HepG2 (cell line): Measurements from ENCODE around the gene PTPRE. TPM values are rescaled to one million over a fixed set of nuclear protein-coding genes. Genes with fewer than 3 reads are reported as not detected.
A peak's percentile ranks its signal among the peaks of the same experiment; 100 is the strongest.

Experiments used
- ATAC-seq: fragments of 200-7000 bp; cut with Tn5 transposase; 3 replicates; pipeline ENCODE4 v1.9.1; 2020; ENCODE audit warnings: mild to moderate bottlenecking, moderate library complexity
- BruUV-seq: library from RNA; stranded (reverse); fragments of 400-500 nt; replicated peaks from 2 replicates; lab custom pipeline; 2021; lab: Mats Ljungman, UMichigan
- CTCF ChIA-PET: fragments of 300-600 bp; formaldehyde crosslinking; extraction: SDS; loops from one replicate; lab custom pipeline; 2021; ENCODE audit warnings: low total read pairs, inconsistent platforms, low intra/inter-chr PET ratio; lab: Yijun Ruan, JAX
- POLR2A ChIA-PET: fragments of 350-600 bp; sonication (Branson Sonifier 250); formaldehyde crosslinking; loops from one replicate; lab custom pipeline; 2020; ENCODE audit warnings: antibody characterized with exemption, inconsistent platforms; lab: Yijun Ruan, JAX
- DNase-seq: peaks from one replicate; pipeline ENCODE4 v3.0.0-alpha.2; 2015; ENCODE audit warnings: low spot score
- FAIRE-seq: peaks from 3 replicates; lab custom pipeline; 2011; peaks lifted over from hg19 to GRCh38; lab: Jason Lieb, UNC
- H2AFZ ChIP-seq: one replicate; pipeline ENCODE4 v1.6.1; 2011; ENCODE audit warnings: low read length, inconsistent platforms
- H3K27ac ChIP-seq: fragments of 300-600 bp; 3 replicates; pipeline ENCODE4 v1.8.0; 2011; ENCODE audit warnings: mixed run types, mild to moderate bottlenecking, mixed read lengths, low read length, inconsistent platforms; ENCODE audit not compliant: insufficient read depth; ENCODE audit errors: extremely low read length
- H3K27me3 ChIP-seq, 2 experiments: fragments of 200-600 bp in 1 of 2; 2 replicates in 1 of 2; 3 replicates in 1 of 2; pipeline versions ENCODE4 v1.6.0 to v1.8.0; 2011; ENCODE audit warnings: low read length in 2 of 2, mild to moderate bottlenecking in 2 of 2, moderate library complexity in 2 of 2, inconsistent platforms in 1 of 2; ENCODE audit not compliant: insufficient read depth in 2 of 2, control insufficient read depth in 1 of 2
- H3K36me3 ChIP-seq, 2 experiments: fragments of 200-600 bp in 1 of 2; replicated peaks in 1 of 2; 2 replicates in 1 of 2; 3 replicates in 1 of 2; pipeline versions ENCODE4 v1.5.1 to v1.8.0; 2011; ENCODE audit warnings: low read length in 2 of 2, inconsistent platforms in 1 of 2; ENCODE audit not compliant: insufficient read depth in 2 of 2, control insufficient read depth in 1 of 2
- H3K4me1 ChIP-seq: 2 replicates; pipeline ENCODE4 v1.5.1; 2012; ENCODE audit warnings: low read length, inconsistent platforms; ENCODE audit not compliant: insufficient read depth
- H3K4me2 ChIP-seq: 2 replicates; pipeline ENCODE4 v1.6.0; 2011; ENCODE audit warnings: low read depth, low read length, inconsistent platforms
- H3K4me3 ChIP-seq, 3 experiments: fragments of 200-600 bp in 1 of 3; sonication (generic), shearing (Covaris generic) in 1 of 3; replicated peaks in 1 of 3; 2 replicates each; pipeline ENCODE4 v1.5.1; 2011 to 2016; ENCODE audit warnings: low read length in 3 of 3, inconsistent platforms in 2 of 3, low read depth in 2 of 3, mild to moderate bottlenecking in 2 of 3, control low read depth in 1 of 3, mixed read lengths in 1 of 3; ENCODE audit not compliant: insufficient read depth in 1 of 3
- H3K79me2 ChIP-seq: one replicate; pipeline ENCODE4 v1.6.1; 2011; ENCODE audit warnings: low read length, inconsistent platforms; ENCODE audit not compliant: insufficient read depth
- H3K9ac ChIP-seq: 2 replicates; pipeline ENCODE4 v1.6.0; 2011; ENCODE audit warnings: mild to moderate bottlenecking, low read depth, low read length, inconsistent platforms; ENCODE audit not compliant: insufficient read depth
- H3K9me3 ChIP-seq: 2 replicates; pipeline ENCODE4 v1.5.1; 2012; ENCODE audit warnings: mild to moderate bottlenecking, low read length
- H4K20me1 ChIP-seq: 2 replicates; pipeline ENCODE4 v1.6.0; 2011; ENCODE audit warnings: inconsistent platforms, mild to moderate bottlenecking, low read length, moderate library complexity; ENCODE audit not compliant: insufficient read depth
- ATF2 ChIP-seq: sonication (generic); formaldehyde crosslinking; IDR thresholded peaks from 2 replicates; pipeline ENCODE4 v1.4.0; 2020; ENCODE audit warnings: missing genetic modification reagents
- DRAP1 ChIP-seq: IDR thresholded peaks from 2 replicates; pipeline ENCODE4 v1.6.1; 2016; ENCODE audit warnings: missing genetic modification reagents, missing compliant biosample characterization
- EHMT2 ChIP-seq: fragments of 200-600 bp; sonication (generic); IDR thresholded peaks from 2 replicates; pipeline ENCODE4 v1.7.0; 2017; ENCODE audit warnings: antibody characterized with exemption, low read depth, low read length, borderline replicate concordance
- FOXA1 ChIP-seq, 2 experiments: fragments of 450-650 bp in 1 of 2; sonication (generic) in 1 of 2; formaldehyde crosslinking in 1 of 2; IDR thresholded peaks; 2 replicates each; pipeline versions ENCODE4 v1.4.0 to v1.6.1; 2016 to 2020; ENCODE audit warnings: missing genetic modification reagents in 1 of 2
- GABPB1 ChIP-seq: IDR thresholded peaks from 2 replicates; pipeline ENCODE4 v1.6.1; 2016; ENCODE audit warnings: mild to moderate bottlenecking, missing genetic modification reagents, moderate library complexity, missing compliant biosample characterization
- HNF4G ChIP-seq, 2 experiments: sonication (generic) in 1 of 2; formaldehyde crosslinking in 1 of 2; IDR thresholded peaks; 2 replicates each; pipeline versions ENCODE4 v1.4.0 to v1.6.1; 2011 to 2020; ENCODE audit warnings: borderline replicate concordance in 2 of 2, low read depth in 2 of 2, mild to moderate bottlenecking in 2 of 2, low read length in 1 of 2, missing genetic modification reagents in 1 of 2, moderate library complexity in 1 of 2
- MIER2 ChIP-seq: IDR thresholded peaks from 2 replicates; pipeline ENCODE4 v1.6.1; 2016; ENCODE audit warnings: missing biosample characterization, missing genetic modification reagents
- NCOR1 ChIP-seq: fragments of 200-600 bp; sonication (generic); IDR thresholded peaks from 2 replicates; pipeline ENCODE4 v1.7.0; 2017; ENCODE audit warnings: antibody characterized with exemption, low read length, borderline replicate concordance
- POLR2AphosphoS5 ChIP-seq: IDR thresholded peaks from 2 replicates; pipeline ENCODE4 v1.6.1; 2012; ENCODE audit warnings: low read depth, low read length
- POLR2G ChIP-seq: fragments of 200-400 bp; formaldehyde crosslinking; IDR thresholded peaks from 2 replicates; pipeline ENCODE4 v1.6.1; 2018; ENCODE audit warnings: mild to moderate bottlenecking, low read depth, low read length, moderate library complexity
- SATB2 ChIP-seq: sonication (generic); formaldehyde crosslinking; IDR thresholded peaks from 2 replicates; pipeline ENCODE4 v1.5.0; 2020; ENCODE audit warnings: missing genetic modification reagents
- ZNF24 ChIP-seq: fragments of 450-650 bp; IDR thresholded peaks from 2 replicates; pipeline ENCODE4 v1.6.1; 2017; ENCODE audit warnings: antibody characterized with exemption, mild to moderate bottlenecking
- ZNF292 ChIP-seq: sonication (generic); formaldehyde crosslinking; IDR thresholded peaks from 2 replicates; pipeline ENCODE4 v1.8.1; 2022; ENCODE audit warnings: mild to moderate bottlenecking, low read depth, missing genetic modification reagents, borderline replicate concordance
- ZNF574 ChIP-seq: sonication (generic); formaldehyde crosslinking; IDR thresholded peaks from 2 replicates; pipeline ENCODE4 v1.4.0; 2020; ENCODE audit warnings: missing genetic modification reagents
- WGBS: methylation state at CpG from one replicate; pipeline ENCODE4 v1.1.6; 2017; ENCODE audit warnings: low lambda C conversion rate; 5-methylcytosine and 5-hydroxymethylcytosine counted together
- in situ Hi-C: cut with HindIII; loops from 2 replicates; pipeline ENCODE4 v1.10.0; 2017; ENCODE audit warnings: low pct_unique_long_range_greater_than_20kb; ENCODE audit not compliant: extremely low pct_ligation_motif_present
- intact Hi-C: fragments of 100-400 bp; cut with micrococcal nuclease; formaldehyde crosslinking; loops from one replicate; pipeline ENCODE4 v1.10.0; 2022; ENCODE audit not compliant: unreplicated experiment
- polyA plus RNA-seq, 8 experiments: library from polyadenylated mRNA; depleted of rRNA in 3 of 8; stranded (reverse) in 7 of 8; unstranded in 1 of 8; fragments of >200 nt; fragmentation: Illumina TruSeq in 4 of 8; extraction: Trizol in 4 of 8; gene quantifications; 2 replicates each; pipeline versions ENCODE4 v1.2.1 to v1.2.3, GENCODE V29; 2011 to 2016; ENCODE audit warnings: low read depth in 4 of 8, missing spikeins in 1 of 8, mixed read lengths in 1 of 8; ENCODE audit not compliant: insufficient read depth in 1 of 8
- total RNA-seq, 5 experiments: library from RNA; depleted of rRNA; stranded (reverse); fragments of >200 nt; fragmentation: Illumina TruSeq; extraction: Trizol; gene quantifications; 2 replicates each; pipeline ENCODE4 v1.2.3, GENCODE V29; 2016; ENCODE audit warnings: low read depth in 1 of 5

The PTPRE gene
- total and polyA plus RNA-seq, 2 of the 13 experiments (the other 11 are each of a cell fraction or from before 2014, with no cell fraction given) = 0.01 to 0.02 TPM

- Histone ChIP-seq H3K4me2 (no peak overlapping the region), H4K20me1 (no peaks in the 10 kb centered on the region), H3K27ac (no peak overlapping the region), H2AFZ (no peak overlapping the region), H3K4me3 (no peak overlapping the region), H3K79me2 (no peaks in the 10 kb centered on the region), H3K36me3 (no peaks in the 10 kb centered on the region), H3K9me3 (no peaks in the 10 kb centered on the region), H3K27me3 (no peaks in the 10 kb centered on the region), H3K4me1 (peaks cover 14% of the 10 kb centered on the region), H3K9ac (no peak overlapping the region)
- BruUV-seq = no TSS peak
- ChIA-PET POLR2A (no interaction called here), CTCF (no interaction called here)
- DNase-seq (no peak), FAIRE-seq (no peak), ATAC-seq (no peak)
- WGBS = 60% methylated on average over 1 of the region's 2 CpGs
- TF ChIP-seq ZNF24 = no peak
- TF ChIP-seq ATF2 (CRISPR knock-in tag) = no peak
- no peak for TF ChIP-seq POLR2AphosphoS5
- TF ChIP-seq SATB2 (CRISPR knock-in tag) = no peak
- TF ChIP-seq GABPB1 (CRISPR knock-in tag) = no peak
- in situ Hi-C loops (no loop called here), intact Hi-C loops (no loop called here)
Measured at GRCh38 chr10:127880557-127880956, 26.3 kb upstream of the PTPRE start.

GRCh38 chr10:127881262-127881661, 25.6 kb upstream of the PTPRE start:
- in situ Hi-C loops (no loop called here), intact Hi-C loops (no loop called here)
- Histone ChIP-seq H2AFZ (no peak overlapping the region), H3K9me3 (no peaks in the 10 kb centered on the region), H4K20me1 (no peaks in the 10 kb centered on the region), H3K27me3 (no peaks in the 10 kb centered on the region), H3K4me1 (peaks cover 14% of the 10 kb centered on the region), H3K79me2 (no peaks in the 10 kb centered on the region), H3K9ac (no peak overlapping the region), H3K4me3 (no peak overlapping the region), H3K36me3 (no peaks in the 10 kb centered on the region), H3K27ac (no peak overlapping the region), H3K4me2 (peak overlapping the region; percentile 37)
- DNase-seq (peak; percentile 58), ATAC-seq (peak; percentile 98), FAIRE-seq (no peak)
- ChIA-PET CTCF (no interaction called here), POLR2A (no interaction called here)
- WGBS = 0% methylated on average over 7 of the region's 8 CpGs
- no TSS peak for BruUV-seq
- TF ChIP-seq MIER2 (CRISPR knock-in tag) (0 out of 2 replicates have a peak, but pooled peaks have one; percentile 20), ZNF292 (CRISPR knock-in tag) (0 out of 2 replicates have a peak, but pooled peaks have one; percentile 40), HNF4G (IDR thresholded peaks at IDR 0.05; ENCODE audit: borderline replicate concordance, low read depth, low read length) (peak; percentile 72), HNF4G (CRISPR knock-in tag; IDR thresholded peaks at IDR 0.05; ENCODE audit: borderline replicate concordance, low read depth) (no peak; the same call in 1 of the 2 replicates), EHMT2 (peak; percentile 45; the same call in 1 of the 2 replicates), POLR2G (no peak), NCOR1 (peak; percentile 49; the same call in 1 of the 2 replicates), DRAP1 (CRISPR knock-in tag) (no peak), ZNF574 (0 out of 2 replicates have a peak, but pooled peaks have one; percentile 16), FOXA1 (IDR thresholded peaks at IDR 0.05) (no peak), FOXA1 (CRISPR knock-in tag; IDR thresholded peaks at IDR 0.05) (0 out of 2 replicates have a peak, but pooled peaks have one; percentile 25)
